OCI-LY7 (cell line): ENCODE measurements around the gene GJA5. TPM values are rescaled to one million over a fixed set of nuclear protein-coding genes. Genes with fewer than 3 reads are reported as not detected.

ENCODE experiments used
- BruUV-seq: library from RNA; stranded (reverse); fragments of 400-500 nt; replicated peaks from 2 replicates; lab custom pipeline; 2021; lab: Mats Ljungman, UMichigan
- CTCF ChIA-PET: fragments of 300-600 bp; sonication (Branson Sonifier 250); formaldehyde crosslinking; loops from one replicate; lab custom pipeline; 2022; ENCODE audit warnings: antibody characterized with exemption; ENCODE audit not compliant: unreplicated experiment; lab: Charles Lee
- POLR2A ChIA-PET: fragments of 300-600 bp; sonication (Branson Sonifier 250); formaldehyde crosslinking; loops from one replicate; lab custom pipeline; 2022; ENCODE audit warnings: antibody characterized with exemption; lab: Charles Lee
- DNase-seq: peaks from one replicate; pipeline ENCODE4 v3.0.0-alpha.2; 2015; ENCODE audit warnings: low spot score
- H2AFZ ChIP-seq: fragments of 200-600 bp; sonication (generic), shearing (Covaris generic); 2 replicates; pipeline ENCODE4 v1.6.1; 2014; ENCODE audit warnings: mild to moderate bottlenecking, antibody characterized with exemption, low read length, moderate library complexity
- H3K27ac ChIP-seq: fragments of 200-600 bp; sonication (generic); 2 replicates; pipeline ENCODE4 v1.5.1; 2014; ENCODE audit warnings: mixed run types, low read depth, mild to moderate bottlenecking, moderate library complexity, low read length, inconsistent platforms; ENCODE audit not compliant: poor library complexity, severe bottlenecking
- H3K36me3 ChIP-seq: fragments of 200-600 bp; sonication (generic); 2 replicates; pipeline ENCODE4 v1.6.1; 2014; ENCODE audit warnings: mild to moderate bottlenecking, antibody characterized with exemption, low read length, moderate library complexity, mixed read lengths; ENCODE audit not compliant: insufficient read depth
- H3K4me1 ChIP-seq: fragments of 200-600 bp; sonication (generic); 2 replicates; pipeline ENCODE4 v1.5.1; 2014; ENCODE audit warnings: mild to moderate bottlenecking, low read length; ENCODE audit not compliant: insufficient read depth, poor library complexity, severe bottlenecking
- H3K4me2 ChIP-seq: fragments of 200-600 bp; sonication (generic); 2 replicates; pipeline ENCODE4 v1.6.1; 2014; ENCODE audit warnings: mild to moderate bottlenecking, low read length
- H3K4me3 ChIP-seq: fragments of 200-600 bp; sonication (generic); 2 replicates; pipeline ENCODE4 v1.5.1; 2014; ENCODE audit warnings: mild to moderate bottlenecking, low read depth, low read length; ENCODE audit not compliant: poor library complexity, severe bottlenecking
- H3K79me2 ChIP-seq: fragments of 200-600 bp; sonication (generic); 2 replicates; pipeline ENCODE4 v1.6.1; 2016; ENCODE audit warnings: low read depth, mild to moderate bottlenecking, low read length, moderate library complexity, mixed read lengths; ENCODE audit not compliant: insufficient read depth
- H3K9me2 ChIP-seq: fragments of 200-600 bp; sonication (generic); 2 replicates; pipeline ENCODE4 v1.6.1; 2016; ENCODE audit warnings: mild to moderate bottlenecking, low read length, mixed read lengths; ENCODE audit not compliant: insufficient read depth
- H3K9me3 ChIP-seq: fragments of 200-600 bp; sonication (generic); 2 replicates; pipeline ENCODE4 v1.6.1; 2014; ENCODE audit warnings: mild to moderate bottlenecking, mixed run types, low read length, mixed read lengths
- H4K20me1 ChIP-seq: fragments of 200-600 bp; sonication (generic); 2 replicates; pipeline ENCODE4 v1.6.1; 2014; ENCODE audit warnings: mild to moderate bottlenecking, antibody characterized with exemption, low read length, moderate library complexity, mixed read lengths; ENCODE audit not compliant: insufficient read depth
- EZH2phosphoT487 ChIP-seq: fragments of 200-600 bp; sonication (generic); IDR thresholded peaks from 2 replicates; pipeline ENCODE4 v1.6.1; 2018; ENCODE audit warnings: low read depth, borderline replicate concordance, mild to moderate bottlenecking, mixed run types, antibody characterized with exemption, low read length, moderate library complexity, mixed read lengths
- intact Hi-C: fragments of 100-400 bp; cut with micrococcal nuclease; formaldehyde crosslinking; loops from one replicate; pipeline ENCODE4 v1.10.0; 2022; ENCODE audit not compliant: unreplicated experiment
- total RNA-seq, 2 experiments: library from RNA; depleted of rRNA in 1 of 2; stranded (reverse); fragments of >200 nt in 1 of 2; shearing (Covaris generic) in 1 of 2; gene quantifications; 2 replicates each; pipeline ENCODE4 v1.2.3, GENCODE V29; 2014 to 2022
- TF ChIP-seq, protein P1 (sequence below): fragments of 200-600 bp; sonication (generic); conservative IDR thresholded peaks from 2 replicates; pipeline ENCODE4 v1.5.1; 2014; ENCODE audit warnings: mild to moderate bottlenecking, antibody characterized with exemption, low read length, moderate library complexity, mixed read lengths

The GJA5 gene
- total RNA-seq, 2 experiments from 2014 or later, result not detected

DNA sequence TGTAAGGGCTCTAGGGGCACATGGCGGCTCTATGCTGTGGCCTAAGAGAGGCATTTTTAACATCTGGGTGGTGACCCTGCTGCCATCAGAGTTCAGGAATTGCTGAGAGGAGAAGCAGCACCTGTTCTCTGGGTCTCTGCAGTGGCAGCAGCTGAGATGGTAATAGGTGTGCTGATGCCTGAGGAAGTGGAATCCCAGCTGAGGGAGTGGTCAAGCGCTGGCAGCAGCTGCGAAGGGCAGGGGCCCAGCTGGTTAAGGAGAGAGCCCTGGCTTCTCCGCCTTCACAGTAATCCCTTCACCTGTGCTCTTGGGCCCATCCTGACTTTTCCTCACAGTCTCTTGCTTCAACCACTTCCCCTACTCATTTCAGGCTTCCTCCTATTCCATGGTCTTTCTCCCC, 39.8 kb downstream of the GJA5 start:
- intact Hi-C loops, result no loop called here
- CTCF ChIA-PET, result no interaction called here
- Histone ChIP-seq H3K4me3 (no peak overlapping the region), H3K27ac (no peak overlapping the region), H2AFZ (no peak overlapping the region), H3K79me2 (no peaks in the 10 kb centered on the region), H3K4me1 (peaks cover 7% of the 10 kb centered on the region), H3K4me2 (no peak overlapping the region), H3K9me2 (no peaks in the 10 kb centered on the region), H3K9me3 (peaks cover 14% of the 10 kb centered on the region), H4K20me1 (no peaks in the 10 kb centered on the region), H3K36me3 (no peaks in the 10 kb centered on the region)
- POLR2A ChIA-PET, result interaction anchor here (0.5 kb wide), 1 partner anchor 170 kb away, joined by 3 read pairs; no protein-coding TSS in a partner anchor
- no peak for DNase-seq
- BruUV-seq, result no TSS peak
- TF ChIP-seq, protein P1, sequence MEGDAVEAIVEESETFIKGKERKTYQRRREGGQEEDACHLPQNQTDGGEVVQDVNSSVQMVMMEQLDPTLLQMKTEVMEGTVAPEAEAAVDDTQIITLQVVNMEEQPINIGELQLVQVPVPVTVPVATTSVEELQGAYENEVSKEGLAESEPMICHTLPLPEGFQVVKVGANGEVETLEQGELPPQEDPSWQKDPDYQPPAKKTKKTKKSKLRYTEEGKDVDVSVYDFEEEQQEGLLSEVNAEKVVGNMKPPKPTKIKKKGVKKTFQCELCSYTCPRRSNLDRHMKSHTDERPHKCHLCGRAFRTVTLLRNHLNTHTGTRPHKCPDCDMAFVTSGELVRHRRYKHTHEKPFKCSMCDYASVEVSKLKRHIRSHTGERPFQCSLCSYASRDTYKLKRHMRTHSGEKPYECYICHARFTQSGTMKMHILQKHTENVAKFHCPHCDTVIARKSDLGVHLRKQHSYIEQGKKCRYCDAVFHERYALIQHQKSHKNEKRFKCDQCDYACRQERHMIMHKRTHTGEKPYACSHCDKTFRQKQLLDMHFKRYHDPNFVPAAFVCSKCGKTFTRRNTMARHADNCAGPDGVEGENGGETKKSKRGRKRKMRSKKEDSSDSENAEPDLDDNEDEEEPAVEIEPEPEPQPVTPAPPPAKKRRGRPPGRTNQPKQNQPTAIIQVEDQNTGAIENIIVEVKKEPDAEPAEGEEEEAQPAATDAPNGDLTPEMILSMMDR, result no peak
- no peak for TF ChIP-seq EZH2phosphoT487

DNA sequence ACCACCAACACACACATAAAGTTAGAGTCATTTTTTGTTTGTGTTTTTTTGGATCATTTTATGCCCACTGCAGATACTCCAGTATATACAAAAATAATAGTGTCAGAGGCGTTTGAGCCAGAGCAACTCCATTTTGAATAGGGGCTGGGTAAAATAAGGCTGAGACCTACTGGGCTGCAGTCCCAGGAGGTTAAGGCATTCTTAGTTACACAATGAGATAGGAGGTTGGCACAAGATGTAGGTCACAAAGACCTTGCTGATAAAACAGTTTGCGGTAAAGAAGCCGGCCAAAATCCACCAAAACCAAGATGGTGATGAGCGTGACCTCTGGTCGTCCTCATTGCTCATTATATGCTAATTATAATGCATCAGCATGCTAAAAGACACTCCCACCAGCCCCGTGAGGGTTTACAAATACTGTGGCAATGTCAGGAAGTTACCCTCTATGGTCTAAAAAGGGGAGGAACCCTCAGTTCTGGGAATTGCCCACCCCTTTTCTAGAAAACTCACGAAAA, 40.6 kb downstream of the GJA5 start:
- Histone ChIP-seq H4K20me1 (no peaks in the 10 kb centered on the region), H3K4me1 (peaks cover 7% of the 10 kb centered on the region), H3K36me3 (no peaks in the 10 kb centered on the region), H3K79me2 (no peaks in the 10 kb centered on the region), H2AFZ (no peak overlapping the region), H3K4me3 (no peak overlapping the region), H3K4me2 (no peak overlapping the region), H3K9me2 (no peaks in the 10 kb centered on the region), H3K27ac (no peak overlapping the region), H3K9me3 (peaks cover 14% of the 10 kb centered on the region)
- CTCF ChIA-PET, result no interaction called here
- DNase-seq, result no peak
- intact Hi-C loops, result no loop called here
- BruUV-seq, result no TSS peak
- POLR2A ChIA-PET, result no interaction called here
- TF ChIP-seq, protein P1, result no peak
- TF ChIP-seq EZH2phosphoT487, result no peak

DNA sequence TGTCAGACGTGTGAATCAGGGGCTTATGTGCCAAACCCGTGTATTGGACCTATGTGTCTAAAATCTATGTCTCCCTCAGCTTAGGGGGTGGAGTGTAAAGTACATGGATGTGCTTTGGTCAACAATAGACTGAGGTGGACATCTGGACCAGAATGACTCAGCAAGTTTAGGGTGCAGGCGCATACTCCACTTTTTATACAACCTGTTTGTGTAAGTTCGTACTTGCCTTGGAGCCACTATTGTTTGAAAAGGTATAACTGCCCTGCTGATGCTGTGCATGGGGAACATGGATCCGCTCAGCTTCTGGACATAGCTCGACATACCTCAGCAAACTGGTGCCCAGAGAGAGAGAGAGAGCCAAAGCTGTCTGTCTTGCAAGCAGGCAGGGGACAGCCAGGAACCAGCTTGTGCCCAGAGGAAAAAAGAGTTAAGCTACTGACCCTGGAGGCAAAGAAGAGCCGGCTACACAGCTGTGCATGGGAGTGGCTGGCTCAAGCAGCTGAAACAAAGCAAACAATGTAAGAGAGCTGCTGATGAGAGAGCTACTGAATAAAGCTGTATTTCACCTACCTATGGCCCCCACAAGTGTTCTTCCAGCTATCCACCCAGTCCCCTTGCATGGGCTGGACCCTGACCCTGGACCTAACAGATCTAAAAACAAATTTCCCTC, 41.2 kb downstream of the GJA5 start:
- TF ChIP-seq, protein P1, result no peak
- TF ChIP-seq EZH2phosphoT487, result no peak
- H3K4me2 ChIP-seq, result no peak overlapping the region
- no peak overlapping the region for H3K4me3 ChIP-seq

More for the DNA sequence above, 41.2 kb downstream of the GJA5 start:
- no peaks in the 10 kb centered on the region for H3K9me2 ChIP-seq
- H3K4me1 ChIP-seq, result peaks cover 7% of the 10 kb centered on the region
- H3K79me2 ChIP-seq, result no peaks in the 10 kb centered on the region
- ChIA-PET POLR2A (no interaction called here), CTCF (no interaction called here)
- H2AFZ ChIP-seq, result no peak overlapping the region
- no peaks in the 10 kb centered on the region for H3K36me3 ChIP-seq
- BruUV-seq, result no TSS peak
- DNase-seq, result peak; percentile 46
- H3K9me3 ChIP-seq, result peaks cover 14% of the 10 kb centered on the region
- no peaks in the 10 kb centered on the region for H4K20me1 ChIP-seq
- H3K27ac ChIP-seq, result no peak overlapping the region
- intact Hi-C loops, result no loop called here
